DND-41 (cell line): ENCODE results near the gene GRAP2.

Source experiments
- ATAC-seq: fragments of 200-7000 bp; cut with Tn5 transposase; 3 replicates; pipeline ENCODE4 v1.9.1; 2021; ENCODE audit warnings: low read depth; ENCODE audit not compliant: insufficient read depth
- DNase-seq: peaks from one replicate; pipeline ENCODE4 v3.0.0-alpha.2; 2020
- H2AFZ ChIP-seq: 2 replicates; pipeline ENCODE4 v1.6.0; 2012; ENCODE audit warnings: low read depth, low read length
- H3K27ac ChIP-seq: 2 replicates; pipeline ENCODE4 v1.5.1; 2012; ENCODE audit warnings: low read length, inconsistent platforms
- H3K27me3 ChIP-seq: fragments of 200-600 bp; sonication (generic); 2 replicates; pipeline ENCODE4 v1.6.0; 2012; ENCODE audit warnings: low read length, mild to moderate bottlenecking, inconsistent platforms; ENCODE audit not compliant: insufficient read depth, poor library complexity
- H3K36me3 ChIP-seq: 2 replicates; pipeline ENCODE4 v1.5.1; 2012; ENCODE audit warnings: low read length, inconsistent platforms; ENCODE audit not compliant: insufficient read depth
- H3K4me1 ChIP-seq: 2 replicates; pipeline ENCODE4 v1.5.1; 2012; ENCODE audit warnings: mild to moderate bottlenecking, low read length; ENCODE audit not compliant: insufficient read depth
- H3K4me2 ChIP-seq: 2 replicates; pipeline ENCODE4 v1.6.0; 2012; ENCODE audit warnings: mild to moderate bottlenecking, moderate library complexity, low read length, inconsistent platforms; ENCODE audit not compliant: insufficient read depth
- H3K4me3 ChIP-seq, 2 experiments: fragments of 200-600 bp in 1 of 2; shearing (Covaris generic) in 1 of 2; 2 replicates each; pipeline ENCODE4 v1.5.1; 2012 to 2016; ENCODE audit warnings: inconsistent platforms in 2 of 2, low read length in 2 of 2, mild to moderate bottlenecking in 2 of 2, low read depth in 1 of 2, moderate library complexity in 1 of 2
- H3K79me2 ChIP-seq: 2 replicates; pipeline ENCODE4 v1.6.0; 2012; ENCODE audit warnings: low read length, inconsistent platforms; ENCODE audit not compliant: insufficient read depth
- H3K9ac ChIP-seq: 2 replicates; pipeline ENCODE4 v1.6.0; 2012; ENCODE audit warnings: low read depth, mild to moderate bottlenecking, inconsistent platforms, low read length, moderate library complexity
- H3K9me3 ChIP-seq: 2 replicates; pipeline ENCODE4 v1.5.1; 2012; ENCODE audit warnings: low read length, moderate library complexity, mild to moderate bottlenecking, inconsistent platforms; ENCODE audit not compliant: insufficient read depth, severe bottlenecking
- H4K20me1 ChIP-seq: 2 replicates; pipeline ENCODE4 v1.6.0; 2012; ENCODE audit warnings: low read length; ENCODE audit not compliant: insufficient read depth
- CTCF ChIP-seq: IDR thresholded peaks from 2 replicates; pipeline ENCODE4 v1.5.1; 2012; ENCODE audit warnings: borderline replicate concordance, low read length, moderate library complexity, mild to moderate bottlenecking; ENCODE audit not compliant: poor library complexity, severe bottlenecking; ENCODE audit errors: extremely low read depth
- EZH2 ChIP-seq: IDR thresholded peaks from 3 replicates; pipeline ENCODE4 v1.6.1; 2012; ENCODE audit warnings: borderline replicate concordance, low read depth, mild to moderate bottlenecking, moderate library complexity, low read length, inconsistent platforms; ENCODE audit not compliant: severe bottlenecking

GRAP2 gene

GRCh38 chr22:39916496-39916895 lies 15.6 kb downstream of the GRAP2 start:
- ATAC-seq (no peak), DNase-seq (no peak)
- H3K4me2 ChIP-seq: no peak overlapping the region
- no peak overlapping the region for H3K27ac ChIP-seq
- no peaks in the 10 kb centered on the region for H3K27me3 ChIP-seq
- H2AFZ ChIP-seq: no peak overlapping the region
- H3K4me3 ChIP-seq: no peak overlapping the region
- H3K9me3 ChIP-seq: no peaks in the 10 kb centered on the region
- 0 out of 2 replicates have a peak, but pooled peaks cover 3% of the 10 kb centered on the region for H3K36me3 ChIP-seq
- H4K20me1 ChIP-seq: peaks cover 8% of the 10 kb centered on the region; the same call in 1 of the 2 replicates
- peaks cover 96% of the 10 kb centered on the region for H3K79me2 ChIP-seq
- peaks cover 15% of the 10 kb centered on the region for H3K4me1 ChIP-seq
- TF ChIP-seq EZH2: no peak
- TF ChIP-seq CTCF: no peak
- no peak overlapping the region for H3K9ac ChIP-seq

GRCh38 chr22:39917197-39917643 lies 16.3 kb downstream of the GRAP2 start:
- H4K20me1 ChIP-seq: peaks cover 4% of the 10 kb centered on the region; the same call in 1 of the 2 replicates
- no peak overlapping the region for H2AFZ ChIP-seq
- H3K36me3 ChIP-seq: 0 out of 2 replicates have a peak, but pooled peaks cover 3% of the 10 kb centered on the region
- H3K79me2 ChIP-seq: peaks cover 95% of the 10 kb centered on the region
- no peak for TF ChIP-seq EZH2
- no peak for TF ChIP-seq CTCF
- no peak for ATAC-seq
- H3K9ac ChIP-seq: no peak overlapping the region
- H3K4me3 ChIP-seq: no peak overlapping the region
- DNase-seq: no peak
- H3K4me2 ChIP-seq: no peak overlapping the region
- H3K27me3 ChIP-seq: no peaks in the 10 kb centered on the region
- no peak overlapping the region for H3K27ac ChIP-seq
- H3K4me1 ChIP-seq: peaks cover 20% of the 10 kb centered on the region
- H3K9me3 ChIP-seq: no peaks in the 10 kb centered on the region

- no peak for DNase-seq
- H3K36me3 ChIP-seq: 0 out of 2 replicates have a peak, but pooled peaks cover 3% of the 10 kb centered on the region
- no peak overlapping the region for H3K9ac ChIP-seq
- H4K20me1 ChIP-seq: no peaks in the 10 kb centered on the region
- TF ChIP-seq EZH2 (no peak), CTCF (no peak)
- no peaks in the 10 kb centered on the region for H3K27me3 ChIP-seq
- H3K79me2 ChIP-seq: peaks cover 94% of the 10 kb centered on the region
- no peak overlapping the region for H3K4me3 ChIP-seq
- peaks cover 26% of the 10 kb centered on the region for H3K4me1 ChIP-seq
- H2AFZ ChIP-seq: no peak overlapping the region
- no peak for ATAC-seq
- no peaks in the 10 kb centered on the region for H3K9me3 ChIP-seq
- H3K4me2 ChIP-seq: no peak overlapping the region
- H3K27ac ChIP-seq: no peak overlapping the region
Observed at GRCh38 chr22:39917776-39918495, 17.1 kb downstream of the GRAP2 start.
